SHP77 treated with DMSO at 0.1 percent for 48 hours (cell line): ENCODE data around the gene FSTL3.
"Not testable (repeated sequence)": the region's sequence is repeated elsewhere in the genome, so short reads cannot be mapped to it uniquely, and the experiment has no call there.

ENCODE experiments used
- DNase-seq: peaks from one replicate; lab custom pipeline; 2025; lab: John Stamatoyannopoulos, UW

FSTL3 gene

GRCh38 chr19:661427-662196 is 14.6 kb upstream of the FSTL3 start:
- DNase-seq, result no peak

- no peak for DNase-seq
These were observed 13.8 kb upstream of the FSTL3 start for GRCh38 chr19:662207-662961.

GRCh38 chr19:662962-663681 is 13.1 kb upstream of the FSTL3 start, which contains the start of gene RNF126:
RNF126 (minus strand) TSS chr19:663214; CDS start chr19:663121, 93 bp downstream.
- DNase-seq, result peak; percentile 73

GRCh38 chr19:663682-664117 is 12.5 kb upstream of the FSTL3 start:
- DNase-seq, result no peak

GRCh38 chr19:664913-665443 is 11.2 kb upstream of the FSTL3 start:
- peak; percentile 74 for DNase-seq

- DNase-seq, result not testable (repeated sequence)
These were observed 9.1 kb upstream of the FSTL3 start for GRCh38 chr19:666985-667573.

- DNase-seq, result not testable (repeated sequence)
These were observed 7.3 kb upstream of the FSTL3 start for GRCh38 chr19:668675-669434.

- no peak for DNase-seq
These were observed 5.5 kb upstream of the FSTL3 start for GRCh38 chr19:670609-671075.

- DNase-seq, result no peak
These were observed 1.7 kb upstream of the FSTL3 start for GRCh38 chr19:674282-675151.

GRCh38 chr19:676007-676338 is 219 bp upstream of the FSTL3 start:
- DNase-seq, result no peak

- no peak for DNase-seq
These were observed 1.0 kb downstream of the FSTL3 start for GRCh38 chr19:677201-677600.

GRCh38 chr19:677601-678436 is 1.6 kb downstream of the FSTL3 start:
- DNase-seq, result no peak

- no peak for DNase-seq
These were observed 2.7 kb downstream of the FSTL3 start for GRCh38 chr19:678791-679388.

- DNase-seq, result no peak
These were observed 3.5 kb downstream of the FSTL3 start for GRCh38 chr19:679418-680286.

GRCh38 chr19:680287-681028 is 4.3 kb downstream of the FSTL3 start:
- DNase-seq, result peak; percentile 85

GRCh38 chr19:681029-682019 is 5.1 kb downstream of the FSTL3 start:
- DNase-seq, result no peak
